ENCODE data around the gene RASL10B.

RASL10B gene

GRCh38 chr17:35713069-35713728 is 18.2 kb upstream of the RASL10B start:
- peak; percentile 86 for ATAC-seq
- TF ChIP-seq ARNTL (CRISPR knock-in tag; IDR thresholded peaks at IDR 0.05; ENCODE audit: borderline replicate concordance, low read depth), result no peak
- 0 out of 2 replicates have a peak, but pooled peaks have one; percentile 71 for TF ChIP-seq RARB (CRISPR knock-in tag; IDR thresholded peaks at IDR 0.05)
- TF ChIP-seq TCF4 (CRISPR knock-in tag; IDR thresholded peaks at IDR 0.05; ENCODE audit: borderline replicate concordance), result peak; percentile 72; the same call in 1 of the 2 replicates
- TF ChIP-seq, protein P1, sequence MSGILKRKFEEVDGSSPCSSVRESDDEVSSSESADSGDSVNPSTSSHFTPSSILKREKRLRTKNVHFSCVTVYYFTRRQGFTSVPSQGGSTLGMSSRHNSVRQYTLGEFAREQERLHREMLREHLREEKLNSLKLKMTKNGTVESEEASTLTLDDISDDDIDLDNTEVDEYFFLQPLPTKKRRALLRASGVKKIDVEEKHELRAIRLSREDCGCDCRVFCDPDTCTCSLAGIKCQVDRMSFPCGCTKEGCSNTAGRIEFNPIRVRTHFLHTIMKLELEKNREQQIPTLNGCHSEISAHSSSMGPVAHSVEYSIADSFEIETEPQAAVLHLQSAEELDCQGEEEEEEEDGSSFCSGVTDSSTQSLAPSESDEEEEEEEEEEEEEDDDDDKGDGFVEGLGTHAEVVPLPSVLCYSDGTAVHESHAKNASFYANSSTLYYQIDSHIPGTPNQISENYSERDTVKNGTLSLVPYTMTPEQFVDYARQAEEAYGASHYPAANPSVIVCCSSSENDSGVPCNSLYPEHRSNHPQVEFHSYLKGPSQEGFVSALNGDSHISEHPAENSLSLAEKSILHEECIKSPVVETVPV (CRISPR knock-in tag; IDR thresholded peaks at IDR 0.05), result no peak
- no peak for TF ChIP-seq ZNF565 (CRISPR knock-in tag; conservative IDR thresholded peaks at IDR 0.05; ENCODE audit: low read depth)
- TF ChIP-seq ZFP3 (CRISPR knock-in tag; IDR thresholded peaks at IDR 0.05), result peak; percentile 67
- TF ChIP-seq PATZ1 (CRISPR knock-in tag; IDR thresholded peaks at IDR 0.05; ENCODE audit: borderline replicate concordance), result peak; percentile 78
- peak; percentile 95 for TF ChIP-seq TSHZ2 (CRISPR knock-in tag; IDR thresholded peaks at IDR 0.05)
- TF ChIP-seq TOX (CRISPR knock-in tag; IDR thresholded peaks at IDR 0.05; ENCODE audit: borderline replicate concordance), result peak; percentile 68; the same call in 1 of the 2 replicates
- peak; percentile 82 for TF ChIP-seq ISL1 (CRISPR knock-in tag; IDR thresholded peaks at IDR 0.05)
- TF ChIP-seq SNAI2 (CRISPR knock-in tag; IDR thresholded peaks at IDR 0.05), result no peak; the same call in 1 of the 2 replicates
- no peak for TF ChIP-seq CREB5 (CRISPR knock-in tag; IDR thresholded peaks at IDR 0.05; ENCODE audit: low read depth)

DNA sequence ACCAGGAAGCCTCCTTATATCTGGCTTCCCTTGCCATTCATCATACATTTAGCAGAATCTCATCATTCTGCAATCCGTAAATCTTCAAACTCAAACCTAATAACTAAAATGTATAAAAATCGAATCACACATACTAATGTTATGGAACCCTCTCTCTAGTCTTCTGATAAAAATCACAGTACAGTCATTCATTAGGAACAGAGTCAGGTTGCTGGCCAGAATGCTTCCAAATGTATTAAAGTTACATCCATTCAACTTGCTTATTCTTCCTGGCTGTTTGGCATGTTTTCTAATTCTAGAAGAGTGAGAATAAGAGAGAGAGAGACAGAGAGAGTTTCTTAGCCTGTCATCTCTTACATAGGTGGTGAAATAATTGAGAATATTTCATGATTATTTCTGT is 16.5 kb upstream of the RASL10B start:
- ATAC-seq, result peak; percentile 51
- TF ChIP-seq ISL1 (CRISPR knock-in tag; IDR thresholded peaks at IDR 0.05) (peak; percentile 82), TCF4 (CRISPR knock-in tag; IDR thresholded peaks at IDR 0.05; ENCODE audit: borderline replicate concordance) (no peak)

- TF ChIP-seq ZFP30 (CRISPR knock-in tag; IDR thresholded peaks at IDR 0.05) (no peak), TCF4 (CRISPR knock-in tag; IDR thresholded peaks at IDR 0.05; ENCODE audit: borderline replicate concordance) (no peak), RARB (CRISPR knock-in tag; IDR thresholded peaks at IDR 0.05) (no peak)
- ATAC-seq, result no peak
Measured at GRCh38 chr17:35715416-35715815, 16.0 kb upstream of the RASL10B start.

DNA sequence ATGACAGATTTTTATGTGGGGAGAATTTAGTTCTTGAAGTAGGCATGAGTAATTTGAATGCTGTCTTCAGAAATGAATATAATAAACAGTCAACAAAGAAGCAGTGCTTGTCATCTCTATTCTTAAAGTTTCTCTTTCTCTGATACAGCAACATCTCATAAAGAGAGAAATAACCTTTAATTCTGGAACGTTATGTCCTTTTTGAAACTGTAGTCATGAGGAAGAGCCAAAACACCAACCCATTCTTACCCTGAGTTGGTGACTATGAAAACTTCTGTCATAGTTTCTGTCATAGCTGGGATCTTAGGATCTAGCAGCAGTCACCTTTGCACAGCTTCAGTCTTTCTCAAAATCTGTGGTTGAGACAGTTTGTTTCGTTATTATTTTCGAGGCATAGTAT is 15.3 kb upstream of the RASL10B start:
- TF ChIP-seq CREB5 (CRISPR knock-in tag; IDR thresholded peaks at IDR 0.05; ENCODE audit: low read depth) (no peak), PPARA (CRISPR knock-in tag; IDR thresholded peaks at IDR 0.05; ENCODE audit: borderline replicate concordance) (no peak), OSR1 (CRISPR knock-in tag; IDR thresholded peaks at IDR 0.05) (no peak), POU6F1 (CRISPR knock-in tag; IDR thresholded peaks at IDR 0.05; ENCODE audit: borderline replicate concordance, low read depth) (no peak)
- ATAC-seq, result no peak
